Measurements from ENCODE around the gene TSACC.

GRCh38 chr1:156356262-156356874, 18.0 kb downstream of the TSACC start:
- no peak for TF ChIP-seq POLR2A (IDR thresholded peaks at IDR 0.05; ENCODE audit: low read depth, low read length)
- no peak for TF ChIP-seq TCF12 (IDR thresholded peaks at IDR 0.05; ENCODE audit: low read depth, low read length)

Data from GM12878 (cell line).